Muscle layer of colon (tissue), 2 donors: ENCODE measurements around the gene CACNA1C.

Experiments
- H3K27ac ChIP-seq: one replicate; pipeline ENCODE4 v1.7.0; 2013; ENCODE audit warnings: low read depth, mild to moderate bottlenecking, low read length, moderate library complexity
- H3K27me3 ChIP-seq, 2 donors: one replicate each; pipeline ENCODE4 v1.7.0; 2013; ENCODE audit warnings: low read length in 2 of 2, mild to moderate bottlenecking in 2 of 2; ENCODE audit not compliant: insufficient read depth in 2 of 2, control insufficient read depth in 1 of 2
- H3K36me3 ChIP-seq: one replicate; pipeline ENCODE4 v1.7.0; 2013; ENCODE audit warnings: mild to moderate bottlenecking, low read length; ENCODE audit not compliant: insufficient read depth
- H3K4me1 ChIP-seq: one replicate; pipeline ENCODE4 v1.7.0; 2013; ENCODE audit warnings: mild to moderate bottlenecking, low read length; ENCODE audit not compliant: insufficient read depth
- H3K4me3 ChIP-seq, 2 donors: one replicate each; pipeline ENCODE4 v1.7.0; 2013; ENCODE audit warnings: low read length in 2 of 2, low read depth in 1 of 2, mild to moderate bottlenecking in 1 of 2, moderate library complexity in 1 of 2
- H3K9ac ChIP-seq: one replicate; pipeline ENCODE4 v1.7.0; 2013; ENCODE audit warnings: low read length
- H3K9me3 ChIP-seq: one replicate; pipeline ENCODE4 v1.7.0; 2013; ENCODE audit warnings: mild to moderate bottlenecking, low read length
- donor health status: abdominal sarcoma.
- donor health status: Adenocarcinoma of cecum.

Gene CACNA1C

DNA sequence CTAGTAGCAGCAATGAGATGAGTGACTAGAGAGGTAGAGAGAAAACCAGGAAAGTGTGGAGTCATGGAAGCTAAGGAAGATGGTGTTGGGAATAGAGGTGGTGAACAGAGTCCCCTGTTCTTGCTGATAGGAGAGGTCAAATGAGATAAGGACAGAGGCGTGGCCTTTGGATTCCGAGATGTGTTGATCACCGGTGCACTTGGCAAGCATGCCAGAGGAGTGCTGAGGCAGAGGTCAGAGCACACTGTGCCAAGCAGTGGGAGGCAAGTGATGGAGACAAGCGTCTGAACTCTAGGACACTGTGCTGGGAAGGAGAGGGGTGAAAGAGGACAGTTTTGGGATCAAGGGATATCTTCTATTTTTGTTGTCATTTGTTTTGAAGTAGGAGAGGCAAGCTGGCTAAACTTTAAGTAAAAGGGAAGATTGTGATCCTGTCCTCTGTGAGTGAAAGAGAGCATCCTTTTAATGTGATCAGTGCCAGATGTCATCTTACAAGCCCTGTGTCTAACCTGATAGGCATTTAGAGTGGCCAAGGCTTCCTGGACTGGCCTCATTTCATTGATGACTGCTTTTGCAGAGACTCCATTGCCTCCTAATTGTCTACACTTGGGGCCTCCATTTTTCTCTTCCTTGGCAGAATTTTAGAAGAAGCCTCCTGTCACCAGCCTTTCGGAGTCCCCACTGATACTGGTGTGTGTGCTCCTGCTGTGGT is 336.4 kb downstream of the CACNA1C start:
- peak overlapping the region; percentile 19 for H3K27ac ChIP-seq
- H3K9me3 ChIP-seq, result no peaks in the 10 kb centered on the region
- H3K27me3 ChIP-seq, result no peaks in the 10 kb centered on the region

GRCh38 chr12:2390133-2390532 is 337.3 kb downstream of the CACNA1C start:
- no peak overlapping the region for H3K27ac ChIP-seq

More for the DNA sequence above, 336.4 kb downstream of the CACNA1C start:
- no peaks in the 10 kb centered on the region for H3K36me3 ChIP-seq
- H3K4me3 ChIP-seq, result no peak overlapping the region
- H3K4me1 ChIP-seq, result peaks cover 87% of the 10 kb centered on the region
- H3K9ac ChIP-seq, result no peak overlapping the region

GRCh38 chr12:2390850-2391390 is 338.1 kb downstream of the CACNA1C start:
- Histone ChIP-seq H3K9me3 (no peaks in the 10 kb centered on the region), H3K36me3 (no peaks in the 10 kb centered on the region), H3K27ac (peak overlapping the region; percentile 38), H3K4me3 (no peak overlapping the region), H3K4me1 (peaks cover 82% of the 10 kb centered on the region), H3K9ac (no peak overlapping the region), H3K27me3 (no peaks in the 10 kb centered on the region)

More at GRCh38 chr12:2390133-2390532, 337.3 kb downstream of the CACNA1C start:
- Histone ChIP-seq H3K27me3 (no peaks in the 10 kb centered on the region), H3K4me3 (no peak overlapping the region), H3K4me1 (peaks cover 82% of the 10 kb centered on the region), H3K36me3 (no peaks in the 10 kb centered on the region), H3K9me3 (no peaks in the 10 kb centered on the region), H3K9ac (no peak overlapping the region)

DNA sequence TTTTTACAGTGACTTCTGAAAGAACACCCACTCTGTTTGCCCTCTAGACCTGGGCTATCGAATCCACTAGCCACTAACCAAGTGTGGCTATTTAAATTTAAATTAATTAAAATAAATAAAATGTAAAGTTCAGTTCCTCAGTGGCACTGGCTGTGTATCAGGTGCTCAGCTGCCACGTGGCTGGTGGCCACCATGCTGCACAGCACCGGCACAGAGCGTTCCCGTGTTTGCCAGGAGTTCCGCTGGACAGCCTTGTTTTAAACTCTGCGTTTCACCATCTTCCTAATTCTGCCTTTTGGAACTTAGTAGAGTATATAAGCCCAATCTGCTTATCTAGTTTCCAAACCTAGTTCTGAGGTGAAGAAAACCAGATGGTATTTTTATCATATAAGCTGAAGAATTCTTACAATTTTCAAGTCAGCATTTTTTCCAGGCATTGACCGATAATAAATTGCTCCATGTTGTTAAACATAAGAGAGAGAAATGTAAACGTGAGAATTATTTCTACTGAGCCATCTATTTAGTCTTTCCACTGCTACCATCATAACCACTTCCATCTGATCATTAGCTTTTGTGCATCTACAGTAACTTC is 339.0 kb downstream of the CACNA1C start:
- peaks cover 82% of the 10 kb centered on the region for H3K4me1 ChIP-seq
- no peaks in the 10 kb centered on the region for H3K27me3 ChIP-seq

GRCh38 chr12:2393016-2393415 is 340.2 kb downstream of the CACNA1C start:
- Histone ChIP-seq H3K36me3 (no peaks in the 10 kb centered on the region), H3K4me3 (no peak overlapping the region), H3K27ac (peak overlapping the region; percentile 59), H3K9ac (peak overlapping the region; percentile 16), H3K4me1 (peaks cover 85% of the 10 kb centered on the region), H3K9me3 (no peaks in the 10 kb centered on the region), H3K27me3 (no peaks in the 10 kb centered on the region)

More for the DNA sequence above, 339.0 kb downstream of the CACNA1C start:
- no peak overlapping the region for H3K4me3 ChIP-seq
- no peaks in the 10 kb centered on the region for H3K36me3 ChIP-seq
- no peaks in the 10 kb centered on the region for H3K9me3 ChIP-seq
- no peak overlapping the region for H3K27ac ChIP-seq
- no peak overlapping the region for H3K9ac ChIP-seq

DNA sequence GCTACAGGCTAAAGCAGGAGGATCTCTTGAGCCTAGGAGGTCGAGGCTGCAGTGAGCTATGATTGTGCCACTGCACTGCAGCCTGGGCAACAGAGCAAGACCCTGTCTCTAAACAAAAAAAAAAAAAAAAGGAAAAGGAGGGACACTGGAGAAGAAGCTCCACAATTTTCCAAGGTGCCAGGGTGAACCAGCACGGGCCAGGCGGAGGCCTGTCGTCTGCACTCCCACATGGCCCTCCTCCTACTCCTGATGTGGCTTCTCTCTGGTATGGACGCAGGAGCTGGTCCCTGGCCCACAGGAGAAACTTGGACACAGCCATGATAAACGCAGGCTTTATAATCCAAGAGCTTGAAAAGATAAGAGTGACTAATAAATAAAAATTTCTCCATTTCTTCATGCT is 341.2 kb downstream of the CACNA1C start:
- Histone ChIP-seq H3K4me3 (no peak overlapping the region), H3K9ac (no peak overlapping the region), H3K27ac (peak overlapping the region; percentile 59), H3K9me3 (no peaks in the 10 kb centered on the region), H3K27me3 (no peaks in the 10 kb centered on the region), H3K36me3 (no peaks in the 10 kb centered on the region), H3K4me1 (peaks cover 80% of the 10 kb centered on the region)

GRCh38 chr12:2395354-2395977 is 342.7 kb downstream of the CACNA1C start:
- no peaks in the 10 kb centered on the region for H3K9me3 ChIP-seq
- H3K27me3 ChIP-seq, result no peaks in the 10 kb centered on the region
- peaks cover 65% of the 10 kb centered on the region for H3K4me1 ChIP-seq
- peak overlapping the region; percentile 1 for H3K9ac ChIP-seq
- no peaks in the 10 kb centered on the region for H3K36me3 ChIP-seq
- H3K27ac ChIP-seq, result peak overlapping the region; percentile 61
- no peak overlapping the region for H3K4me3 ChIP-seq

DNA sequence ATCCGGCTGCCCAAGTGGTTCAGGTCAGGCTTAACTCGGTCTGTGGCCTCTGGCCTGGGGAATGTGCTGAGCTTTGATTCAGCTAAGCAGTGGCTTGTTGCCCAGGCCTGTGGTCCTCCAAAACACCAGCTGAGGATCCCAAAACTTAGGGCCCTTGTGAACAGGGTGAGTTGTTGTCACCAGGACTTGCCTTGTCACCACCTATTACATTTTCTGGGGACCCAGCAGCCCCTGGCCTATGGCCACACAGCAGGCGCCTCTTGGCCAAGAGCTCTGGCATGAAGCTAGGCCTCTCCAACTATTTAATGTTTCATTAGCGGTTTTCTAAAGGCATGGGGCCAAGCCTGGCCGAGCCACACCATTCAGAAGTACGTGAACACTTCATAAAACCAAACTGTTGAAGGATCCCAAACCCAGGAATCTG is 343.7 kb downstream of the CACNA1C start:
- no peak overlapping the region for H3K4me3 ChIP-seq
- H3K27ac ChIP-seq, result peak overlapping the region; percentile 61
- H3K9ac ChIP-seq, result peak overlapping the region; percentile 1
- H3K9me3 ChIP-seq, result no peaks in the 10 kb centered on the region
- H3K4me1 ChIP-seq, result peaks cover 61% of the 10 kb centered on the region
- no peaks in the 10 kb centered on the region for H3K27me3 ChIP-seq
- no peaks in the 10 kb centered on the region for H3K36me3 ChIP-seq

DNA sequence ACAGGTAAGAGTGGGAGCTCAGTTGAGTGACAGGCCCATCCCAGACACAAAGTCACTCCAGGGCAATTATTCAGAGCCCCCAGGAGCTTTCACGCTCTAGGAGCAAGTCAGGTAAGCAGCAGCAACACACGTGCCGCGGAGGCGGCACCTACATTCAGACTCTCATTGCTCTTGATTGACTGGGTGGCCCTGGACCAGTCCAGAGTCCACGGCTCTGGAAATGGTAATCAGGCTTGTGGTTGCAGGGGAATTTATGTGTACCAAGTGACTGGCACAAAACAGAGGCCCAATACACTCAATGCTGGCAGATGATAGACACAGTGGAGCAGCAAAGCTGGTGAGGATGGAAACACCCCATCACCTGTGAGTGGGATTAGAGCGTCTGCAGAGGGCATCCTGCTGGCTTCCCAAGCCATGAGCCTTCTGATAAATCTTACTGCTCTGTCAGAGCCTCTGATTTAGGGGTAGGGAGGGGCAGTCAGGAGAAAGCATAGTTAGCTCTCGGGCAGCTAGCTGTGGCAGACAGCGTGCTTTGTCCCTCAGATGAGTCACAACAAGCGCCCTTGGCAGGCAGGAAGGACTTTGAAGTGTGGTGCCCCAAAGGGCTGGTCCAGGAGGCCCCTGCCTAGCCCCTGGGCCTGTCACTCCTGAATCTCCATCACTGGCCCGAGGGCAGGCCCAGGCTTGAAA is 344.7 kb downstream of the CACNA1C start:
- H3K4me1 ChIP-seq, result peaks cover 61% of the 10 kb centered on the region
- H3K36me3 ChIP-seq, result no peaks in the 10 kb centered on the region
- no peaks in the 10 kb centered on the region for H3K9me3 ChIP-seq
- H3K9ac ChIP-seq, result no peak overlapping the region
- H3K27me3 ChIP-seq, result no peaks in the 10 kb centered on the region
- no peak overlapping the region for H3K4me3 ChIP-seq
- H3K27ac ChIP-seq, result peak overlapping the region; percentile 61

GRCh38 chr12:2401040-2401439 is 348.3 kb downstream of the CACNA1C start:
- H3K4me3 ChIP-seq, result no peak overlapping the region
- no peaks in the 10 kb centered on the region for H3K27me3 ChIP-seq
- no peaks in the 10 kb centered on the region for H3K36me3 ChIP-seq
- peaks cover 56% of the 10 kb centered on the region for H3K4me1 ChIP-seq
- H3K27ac ChIP-seq, result peak overlapping the region; percentile 71
- H3K9ac ChIP-seq, result no peak overlapping the region
- H3K9me3 ChIP-seq, result no peaks in the 10 kb centered on the region

- no peaks in the 10 kb centered on the region for H3K9me3 ChIP-seq
- no peak overlapping the region for H3K9ac ChIP-seq
- H3K27me3 ChIP-seq, result no peaks in the 10 kb centered on the region
- peaks cover 45% of the 10 kb centered on the region for H3K4me1 ChIP-seq
- peak overlapping the region; percentile 71 for H3K27ac ChIP-seq
- H3K4me3 ChIP-seq, result no peak overlapping the region
- H3K36me3 ChIP-seq, result no peaks in the 10 kb centered on the region
Measured at GRCh38 chr12:2402073-2402579, 349.3 kb downstream of the CACNA1C start.
